ENCODE measurements around the gene HK2. TPM values are rescaled to one million over a fixed set of nuclear protein-coding genes. Genes with fewer than 3 reads are reported as not detected.
"Not testable (repeated sequence)": the region's sequence is repeated elsewhere in the genome, so short reads cannot be mapped to it uniquely, and the experiment has no call there.

The HK2 gene
- total RNA-seq, 4 donors from 2014 or later = 0.29 to 8.6 (median 1.2) TPM

GRCh38 chr2:74887960-74888700, 54.2 kb downstream of the HK2 start:
- H3K36me3 ChIP-seq = no peaks in the 10 kb centered on the region
- intact Hi-C loops (cut with DNase I; ENCODE audit: low total_unique reads) = no loop called here

GRCh38 chr2:74889159-74889558, 55.2 kb downstream of the HK2 start:
- Histone ChIP-seq H3K27ac (no peak overlapping the region), H3K9me3 (no peaks in the 10 kb centered on the region), H3K36me3 (no peaks in the 10 kb centered on the region), H3K4me1 (no peaks in the 10 kb centered on the region), H3K27me3 (no peaks in the 10 kb centered on the region), H3K4me3 (no peak overlapping the region)
- no peak for DNase-seq
- intact Hi-C loops (cut with DNase I; ENCODE audit: low total_unique reads) = no loop called here
- TF ChIP-seq POLR2A (IDR thresholded peaks at IDR 0.05) = no peak
- TF ChIP-seq, protein P1, sequence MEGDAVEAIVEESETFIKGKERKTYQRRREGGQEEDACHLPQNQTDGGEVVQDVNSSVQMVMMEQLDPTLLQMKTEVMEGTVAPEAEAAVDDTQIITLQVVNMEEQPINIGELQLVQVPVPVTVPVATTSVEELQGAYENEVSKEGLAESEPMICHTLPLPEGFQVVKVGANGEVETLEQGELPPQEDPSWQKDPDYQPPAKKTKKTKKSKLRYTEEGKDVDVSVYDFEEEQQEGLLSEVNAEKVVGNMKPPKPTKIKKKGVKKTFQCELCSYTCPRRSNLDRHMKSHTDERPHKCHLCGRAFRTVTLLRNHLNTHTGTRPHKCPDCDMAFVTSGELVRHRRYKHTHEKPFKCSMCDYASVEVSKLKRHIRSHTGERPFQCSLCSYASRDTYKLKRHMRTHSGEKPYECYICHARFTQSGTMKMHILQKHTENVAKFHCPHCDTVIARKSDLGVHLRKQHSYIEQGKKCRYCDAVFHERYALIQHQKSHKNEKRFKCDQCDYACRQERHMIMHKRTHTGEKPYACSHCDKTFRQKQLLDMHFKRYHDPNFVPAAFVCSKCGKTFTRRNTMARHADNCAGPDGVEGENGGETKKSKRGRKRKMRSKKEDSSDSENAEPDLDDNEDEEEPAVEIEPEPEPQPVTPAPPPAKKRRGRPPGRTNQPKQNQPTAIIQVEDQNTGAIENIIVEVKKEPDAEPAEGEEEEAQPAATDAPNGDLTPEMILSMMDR (IDR thresholded peaks at IDR 0.05) = no peak

More at GRCh38 chr2:74887960-74888700, 54.2 kb downstream of the HK2 start:
- H3K27me3 ChIP-seq = no peaks in the 10 kb centered on the region
- H3K4me3 ChIP-seq = no peak overlapping the region
- TF ChIP-seq POLR2A (IDR thresholded peaks at IDR 0.05) = no peak
- TF ChIP-seq, protein P1 (IDR thresholded peaks at IDR 0.05) = no peak
- H3K9me3 ChIP-seq = no peaks in the 10 kb centered on the region
- H3K27ac ChIP-seq = no peak overlapping the region
- no peak for DNase-seq
- H3K4me1 ChIP-seq = no peaks in the 10 kb centered on the region

- no peak for DNase-seq
- no peak for TF ChIP-seq POLR2A (IDR thresholded peaks at IDR 0.05)
- TF ChIP-seq, protein P1 (IDR thresholded peaks at IDR 0.05) = no peak
- Histone ChIP-seq H3K4me3 (no peak overlapping the region), H3K27me3 (no peaks in the 10 kb centered on the region), H3K36me3 (no peaks in the 10 kb centered on the region), H3K4me1 (no peaks in the 10 kb centered on the region), H3K27ac (no peak overlapping the region), H3K9me3 (no peaks in the 10 kb centered on the region)
- intact Hi-C loops (cut with DNase I; ENCODE audit: low total_unique reads) = no loop called here
Observed at GRCh38 chr2:74890711-74891110, 56.8 kb downstream of the HK2 start.

GRCh38 chr2:74891136-74891764, 57.3 kb downstream of the HK2 start:
- TF ChIP-seq POLR2A (IDR thresholded peaks at IDR 0.05) = no peak
- TF ChIP-seq, protein P1 (IDR thresholded peaks at IDR 0.05) = no peak
- no peaks in the 10 kb centered on the region for H3K36me3 ChIP-seq
- intact Hi-C loops (cut with DNase I; ENCODE audit: low total_unique reads) = no loop called here

DNA sequence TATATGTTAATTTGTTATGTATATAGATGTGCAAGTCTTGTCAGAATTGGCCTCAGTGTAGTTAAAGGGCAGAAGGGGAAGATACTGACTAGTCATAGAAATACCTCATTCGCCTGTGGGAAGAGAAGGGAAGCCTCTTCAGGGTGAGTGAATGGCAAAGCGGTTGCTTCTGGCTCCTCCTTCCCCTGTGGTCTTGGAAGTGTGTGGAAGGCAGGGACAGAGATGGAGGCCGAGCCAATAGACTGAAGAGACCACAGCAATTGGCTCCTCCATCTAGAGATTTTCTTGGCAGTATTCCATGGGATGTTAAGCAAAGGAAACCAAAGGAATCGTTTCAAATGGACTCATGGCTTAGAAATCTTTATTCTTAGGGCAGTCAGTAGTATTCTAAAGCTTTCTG, 57.9 kb downstream of the HK2 start:
- H3K9me3 ChIP-seq; H3K4me1 ChIP-seq; H3K36me3 ChIP-seq; H3K27ac ChIP-seq; H3K4me3 ChIP-seq; DNase-seq; intact Hi-C loops (cut with DNase I; ENCODE audit: low total_unique reads); H3K27me3 ChIP-seq: not testable (repeated sequence)

More at GRCh38 chr2:74891136-74891764, 57.3 kb downstream of the HK2 start:
- Histone ChIP-seq H3K27ac (no peak overlapping the region), H3K4me3 (no peak overlapping the region), H3K27me3 (no peaks in the 10 kb centered on the region), H3K9me3 (no peaks in the 10 kb centered on the region), H3K4me1 (no peaks in the 10 kb centered on the region)
- DNase-seq = no peak

All from uterus (tissue), 4 donors.